Occipital lobe (tissue), 2 donors: ENCODE measurements around the gene PLA2G7. TPM values are rescaled to one million over a fixed set of nuclear protein-coding genes. Genes with fewer than 3 reads are reported as not detected.
"Not testable (repeated sequence)": the region's sequence is repeated elsewhere in the genome, so short reads cannot be mapped to it uniquely, and the experiment has no call there.

ENCODE experiments used
- DNase-seq: peaks from one replicate; lab custom pipeline; 2025; lab: John Stamatoyannopoulos, UW
- total RNA-seq: library from RNA; depleted of rRNA; stranded (reverse); fragments of >200 nt; gene quantifications from one replicate; pipeline ENCODE4 v1.2.3, GENCODE V29; 2014

PLA2G7 gene
- 4.1 TPM for total RNA-seq

- DNase-seq, result peak; percentile 22
Observed at GRCh38 chr6:46734867-46735719, at the start of gene PLA2G7. Gene PLA2G7 (minus strand): TSS chr6:46735375. CDS start chr6:46722891, 12,484 bp downstream.

- no peak for DNase-seq
Observed at GRCh38 chr6:46784535-46784934, 49.4 kb upstream of the PLA2G7 start.

DNA sequence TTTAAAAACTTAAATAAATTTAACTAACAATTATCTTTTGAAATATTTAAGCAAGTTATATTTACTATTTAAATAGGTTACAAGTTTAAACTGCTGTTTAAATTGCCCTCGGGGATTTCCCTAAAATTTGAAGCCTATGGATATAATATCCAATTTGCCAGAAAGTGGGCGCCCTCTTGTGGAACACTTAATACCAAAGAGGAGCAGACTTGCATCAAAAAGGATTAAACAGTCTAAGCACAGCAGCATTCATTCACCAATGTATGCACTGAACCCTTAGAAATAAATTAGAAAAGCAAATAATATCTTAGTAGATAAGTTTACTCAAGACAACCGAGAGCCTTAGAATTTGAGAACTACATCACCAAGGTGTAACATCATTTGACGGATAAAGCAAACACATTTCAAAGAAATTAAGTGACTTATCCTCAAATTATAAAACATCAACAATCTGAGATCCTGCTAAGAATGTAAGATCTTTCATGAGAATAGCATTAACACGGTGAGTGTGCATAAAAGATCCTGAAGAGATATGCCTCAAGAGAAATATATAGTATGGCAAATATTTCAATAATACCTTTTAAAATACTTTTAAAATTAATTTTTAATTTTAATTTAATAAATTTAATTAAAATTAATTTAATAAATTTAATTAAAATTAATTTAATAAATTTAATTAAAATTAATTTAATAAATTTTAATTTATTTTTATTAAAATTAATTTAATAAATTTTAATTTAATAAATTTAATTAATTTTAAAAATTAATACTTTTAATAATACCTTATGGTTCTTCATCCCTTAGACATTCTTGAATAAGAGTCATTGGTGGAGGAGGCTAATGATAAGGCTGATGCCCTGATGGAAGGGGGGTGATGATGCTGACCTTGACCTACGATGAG lies 46.6 kb upstream of the PLA2G7 start:
- peak; percentile 6 for DNase-seq

DNA sequence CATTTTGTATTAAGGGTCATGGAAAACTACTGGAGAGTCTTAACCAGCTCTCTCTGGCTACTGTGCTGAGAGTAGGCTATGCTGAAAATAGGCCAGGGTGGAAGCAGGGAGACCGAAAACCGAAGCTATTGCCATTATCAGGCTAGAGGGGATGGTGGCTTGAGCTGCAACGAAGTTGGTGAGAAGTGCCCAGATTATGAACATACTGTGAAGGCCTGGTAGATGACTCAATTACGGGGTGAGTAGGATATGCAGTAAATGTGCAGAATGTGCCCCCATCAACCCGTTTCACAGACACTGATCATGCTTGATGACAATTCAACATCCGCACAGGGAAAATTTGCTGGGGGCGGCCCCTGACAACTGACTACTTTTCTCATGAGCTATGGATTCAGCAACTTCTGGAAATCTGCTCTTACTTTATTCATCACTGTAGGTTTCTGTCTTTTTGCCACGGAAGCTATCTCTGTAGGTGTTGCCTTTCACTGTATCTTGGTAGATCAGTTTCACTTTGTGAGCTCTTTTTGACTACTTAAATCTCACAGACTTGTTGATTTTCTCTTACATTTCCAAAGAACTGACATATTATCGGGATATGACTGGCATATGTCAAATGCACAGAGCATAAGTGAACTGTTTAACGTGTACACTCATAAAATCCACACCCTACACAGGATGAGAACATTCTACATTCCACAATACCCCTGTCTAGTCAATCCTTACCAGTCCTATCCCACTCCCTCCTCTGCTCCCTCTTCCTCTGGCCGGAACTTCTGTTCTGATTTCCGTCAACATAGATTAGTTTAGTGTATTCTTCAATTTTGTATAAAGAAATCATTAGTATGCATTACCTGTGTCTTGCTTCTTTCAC lies 42.5 kb upstream of the PLA2G7 start:
- no peak for DNase-seq

GRCh38 chr6:46776070-46776712 lies 41.0 kb upstream of the PLA2G7 start:
- no peak for DNase-seq

- DNase-seq, result not testable (repeated sequence)
Observed at GRCh38 chr6:46774736-46775135, 39.6 kb upstream of the PLA2G7 start.

DNA sequence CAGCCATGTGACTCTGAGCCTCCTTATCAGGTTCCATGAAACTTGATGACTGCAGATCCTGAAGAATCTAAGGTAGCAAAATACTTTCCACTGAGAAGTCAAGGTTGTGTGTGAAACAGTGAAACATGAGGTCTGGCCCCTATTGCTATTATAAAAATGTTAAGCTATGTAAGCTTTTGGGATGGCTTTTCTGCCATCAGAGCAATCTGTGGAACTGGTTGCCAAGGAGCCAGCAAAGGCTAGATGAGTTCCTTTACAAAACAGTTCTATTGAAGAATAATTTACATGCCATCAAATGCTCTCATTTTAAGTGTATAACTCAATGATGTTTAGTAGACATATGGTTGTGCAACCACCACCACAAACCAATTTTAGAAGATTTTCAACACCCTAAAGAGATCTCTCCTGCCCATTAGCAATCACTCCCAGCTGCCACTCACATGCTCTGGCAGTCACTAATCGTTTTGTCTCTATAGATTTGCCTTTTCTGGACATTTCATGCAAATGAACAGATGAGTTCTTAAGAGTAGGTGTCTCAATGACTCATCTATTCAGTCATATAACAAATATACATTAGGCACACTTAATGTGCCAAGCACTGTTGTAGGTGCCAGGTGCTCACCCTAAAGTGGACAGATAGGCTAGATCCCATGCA lies 38.2 kb upstream of the PLA2G7 start:
- no peak for DNase-seq

DNA sequence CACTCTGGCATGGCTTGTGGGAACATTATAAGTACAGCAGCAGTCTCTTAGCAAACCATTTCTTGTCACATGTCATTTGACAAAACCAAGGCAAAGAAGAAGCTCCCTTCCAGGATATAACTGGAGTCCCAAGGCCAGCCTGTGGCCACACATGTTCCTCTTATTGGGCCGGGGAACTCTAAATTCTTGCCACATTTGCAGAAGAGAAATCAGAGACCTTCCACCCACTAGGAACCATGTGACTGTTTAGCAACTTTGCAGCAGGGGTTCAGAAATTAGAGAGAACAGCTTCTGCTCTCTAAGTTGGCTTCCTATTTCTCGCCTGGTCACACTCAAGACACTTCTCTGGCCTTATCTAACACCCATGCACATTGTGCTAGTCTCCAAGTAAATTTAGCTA lies 37.6 kb upstream of the PLA2G7 start:
- no peak for DNase-seq

DNA sequence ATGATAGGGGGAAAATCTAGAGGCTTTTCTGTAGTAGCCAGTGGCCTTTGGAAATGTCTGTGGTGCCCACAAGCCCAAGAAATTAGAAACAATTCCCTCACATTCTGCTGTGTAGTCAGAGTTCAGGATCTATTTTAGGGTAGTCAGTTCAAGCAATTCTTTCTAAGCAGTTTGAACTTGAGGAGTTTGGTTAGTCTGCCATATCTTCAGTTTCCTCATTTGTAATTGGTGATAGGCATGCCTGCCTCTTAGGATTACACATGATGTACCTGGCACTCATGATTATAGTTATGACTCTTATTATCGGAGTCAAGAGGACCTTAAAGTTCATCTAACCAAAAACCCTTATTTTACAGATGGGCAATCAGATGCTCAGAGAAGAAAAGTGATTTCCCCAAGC lies 36.8 kb upstream of the PLA2G7 start:
- DNase-seq, result no peak

DNA sequence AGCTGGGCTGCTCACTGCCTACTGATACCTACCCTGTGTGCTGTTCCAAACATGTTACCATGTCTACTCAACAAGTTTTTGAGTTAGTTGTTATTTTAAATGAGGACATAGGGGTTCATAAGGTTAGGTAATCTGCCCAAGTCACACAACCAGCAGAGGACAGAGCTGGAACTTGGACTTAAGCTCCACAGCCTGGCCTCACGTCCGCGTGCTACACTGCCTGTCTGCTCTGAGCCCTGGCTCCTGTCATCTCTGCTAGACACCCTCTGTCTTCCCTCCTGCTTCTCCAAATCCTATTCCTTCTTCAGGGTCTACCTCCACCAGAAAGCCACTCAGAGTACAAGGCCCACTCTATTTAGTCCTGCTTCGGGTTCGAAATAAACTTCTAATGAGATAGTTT lies 29.8 kb upstream of the PLA2G7 start:
- no peak for DNase-seq

- not testable (repeated sequence) for DNase-seq
Observed at GRCh38 chr6:46764280-46764679, 29.1 kb upstream of the PLA2G7 start.

- DNase-seq, result no peak
Observed at GRCh38 chr6:46763466-46763865, 28.3 kb upstream of the PLA2G7 start.

- no peak for DNase-seq
Observed at GRCh38 chr6:46760925-46761324, 25.8 kb upstream of the PLA2G7 start.

DNA sequence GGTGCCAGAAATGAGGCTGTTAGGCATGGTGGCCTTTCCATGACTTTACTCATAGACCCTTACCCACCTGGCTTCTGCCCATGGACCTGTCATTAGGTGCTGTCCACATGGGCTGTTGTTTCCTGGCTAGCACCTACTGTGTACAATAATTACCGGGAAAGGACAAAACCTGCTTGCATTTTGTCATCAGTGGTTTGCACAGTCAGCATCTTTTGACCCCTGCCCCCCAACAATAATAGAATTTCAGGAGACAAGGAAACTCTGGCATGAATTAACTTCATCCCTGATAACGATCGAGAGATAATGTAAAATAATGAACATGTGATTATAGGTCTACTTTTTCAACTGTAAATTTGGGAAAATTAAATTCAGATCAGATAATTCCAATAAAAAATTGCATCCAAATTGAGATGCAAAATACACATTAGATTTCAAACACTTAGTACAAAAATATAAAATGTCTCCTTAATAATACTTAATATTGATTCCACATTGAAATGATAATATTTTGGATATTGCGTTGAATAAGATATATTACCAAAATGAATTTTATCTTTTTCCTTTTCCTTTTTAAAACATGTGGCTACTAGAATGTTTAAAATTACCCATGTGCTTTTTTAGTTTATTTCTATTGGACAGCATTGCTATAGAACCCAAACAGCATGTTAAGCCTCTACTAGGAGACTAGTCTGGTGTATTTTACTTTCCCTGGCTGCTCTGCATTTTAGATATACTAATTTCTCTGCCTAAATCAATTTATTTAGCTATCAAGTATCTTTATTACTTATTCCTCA lies 24.0 kb upstream of the PLA2G7 start:
- DNase-seq, result no peak

- no peak for DNase-seq
Observed at GRCh38 chr6:46757214-46757596, 22.0 kb upstream of the PLA2G7 start.

GRCh38 chr6:46756469-46757213 lies 21.5 kb upstream of the PLA2G7 start:
- DNase-seq, result no peak

- DNase-seq, result no peak
Observed at GRCh38 chr6:46755865-46756264, 20.7 kb upstream of the PLA2G7 start.

GRCh38 chr6:46751658-46752057 lies 16.5 kb upstream of the PLA2G7 start:
- DNase-seq, result no peak

DNA sequence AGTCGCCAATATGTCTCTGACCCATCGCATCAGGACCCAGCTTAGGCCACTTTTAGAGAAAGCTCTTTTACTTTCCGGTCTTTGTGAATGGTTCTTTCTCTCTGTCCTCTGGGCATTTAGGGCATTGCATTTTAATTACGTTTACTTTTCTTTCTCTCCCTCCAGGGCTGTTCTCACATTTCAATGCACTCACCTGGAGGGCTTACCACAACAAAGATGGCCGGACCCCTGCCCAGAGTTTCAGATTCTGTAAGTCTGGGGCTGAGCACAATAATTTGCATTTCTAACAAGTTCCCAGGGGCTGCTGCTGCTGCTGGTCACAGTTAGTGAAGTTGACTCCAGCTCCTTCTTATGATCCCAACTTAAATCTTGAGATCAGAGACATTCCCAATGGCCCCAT lies 14.6 kb upstream of the PLA2G7 start:
- DNase-seq, result no peak
